H1 (cell line): ENCODE measurements around the gene LCORL.

Experiments
- ASH2L ChIP-seq: fragments of 200-600, 300-600 bp; sonication (generic); IDR thresholded peaks from one replicate; pipeline ENCODE4 v1.7.1; 2017; ENCODE audit warnings: low read length
- BACH1 ChIP-seq: IDR thresholded peaks from 2 replicates; pipeline ENCODE4 v1.6.1; 2012; ENCODE audit warnings: low read length, improper control_type of control experiment
- CTCF ChIP-seq, 3 experiments: IDR thresholded peaks; 1 replicate in 2 of 3; 2 replicates in 1 of 3; pipeline versions ENCODE4 v1.5.1 to v1.6.1; 2011; ENCODE audit warnings: low read length in 3 of 3, mild to moderate bottlenecking in 3 of 3, inconsistent platforms in 2 of 3, low read depth in 1 of 3, moderate library complexity in 1 of 3; ENCODE audit not compliant: insufficient read depth in 1 of 3; ENCODE audit errors: control extremely low read depth in 1 of 3
- GTF2F1 ChIP-seq: IDR thresholded peaks from 2 replicates; pipeline ENCODE4 v1.6.1; 2012; ENCODE audit warnings: low read depth, low read length, improper control_type of control experiment, borderline replicate concordance
- HDAC2 ChIP-seq, 2 experiments: fragments of 300-600 bp in 1 of 2; sonication (generic) in 1 of 2; IDR thresholded peaks; 2 replicates each; pipeline ENCODE4 v1.6.1; 2011 to 2012; ENCODE audit warnings: low read depth in 2 of 2, low read length in 2 of 2, mild to moderate bottlenecking in 2 of 2, moderate library complexity in 2 of 2, borderline replicate concordance in 1 of 2, inconsistent platforms in 1 of 2
- JUN ChIP-seq: IDR thresholded peaks from 2 replicates; pipeline ENCODE4 v1.6.1; 2011; ENCODE audit warnings: low read depth, mild to moderate bottlenecking, improper control_type of control experiment, low read length
- POLR2A ChIP-seq, 2 experiments: IDR thresholded peaks; 1 replicate in 1 of 2; 2 replicates in 1 of 2; pipeline ENCODE4 v1.6.1; 2011; ENCODE audit warnings: low read depth in 2 of 2, low read length in 2 of 2, mild to moderate bottlenecking in 2 of 2; ENCODE audit errors: control extremely low read depth in 1 of 2
- POLR2AphosphoS5 ChIP-seq: IDR thresholded peaks from 2 replicates; pipeline ENCODE4 v1.6.1; 2011; ENCODE audit warnings: low read depth, low read length
- RAD21 ChIP-seq, 2 experiments: IDR thresholded peaks in 1 of 2; conservative IDR thresholded peaks in 1 of 2; 2 replicates each; pipeline ENCODE4 v1.6.1; 2011; ENCODE audit warnings: low read depth in 2 of 2, low read length in 2 of 2, improper control_type of control experiment in 1 of 2, inconsistent platforms in 1 of 2, mild to moderate bottlenecking in 1 of 2, moderate library complexity in 1 of 2
- RNF2 ChIP-seq: fragments of 200-900, 300-1000 bp; sonication (generic); IDR thresholded peaks from 2 replicates; pipeline ENCODE4 v1.7.1; 2016; ENCODE audit warnings: borderline replicate concordance, low read depth, mild to moderate bottlenecking, antibody characterized with exemption, low read length; ENCODE audit not compliant: poor library complexity, severe bottlenecking; ENCODE audit errors: missing control alignments
- SIN3A ChIP-seq, 2 experiments: IDR thresholded peaks in 1 of 2; conservative IDR thresholded peaks in 1 of 2; 2 replicates each; pipeline ENCODE4 v1.6.1; 2011 to 2012; ENCODE audit warnings: low read length in 2 of 2, improper control_type of control experiment in 1 of 2, low read depth in 1 of 2, mild to moderate bottlenecking in 1 of 2

GRCh38 chr4:17854036-17854435 lies 167.5 kb downstream of the LCORL start:
- TF ChIP-seq POLR2A (IDR thresholded peaks at IDR 0.05; ENCODE audit: control extremely low read depth in 1 of 2, low read depth in 2 of 2, low read length in 2 of 2) (no peak), HDAC2 (IDR thresholded peaks at IDR 0.05; ENCODE audit: borderline replicate concordance in 1 of 2, low read depth in 2 of 2, low read length in 2 of 2) (no peak), ASH2L (no peak), CTCF (IDR thresholded peaks at IDR 0.05; ENCODE audit: control extremely low read depth in 1 of 3, insufficient read depth in 1 of 3, low read depth in 1 of 3, low read length in 3 of 3) (no peak), RAD21 (IDR thresholded peaks at IDR 0.05 in 1 of 2, conservative IDR thresholded peaks at IDR 0.05 in 1 of 2; ENCODE audit: low read depth in 2 of 2, low read length in 2 of 2) (no peak), RNF2 (no peak), SIN3A (conservative IDR thresholded peaks at IDR 0.05 in 1 of 2, IDR thresholded peaks at IDR 0.05 in 1 of 2; ENCODE audit: low read depth in 1 of 2, low read length in 2 of 2) (no peak), BACH1 (no peak), JUN (no peak), GTF2F1 (no peak), POLR2AphosphoS5 (no peak)
